Mammary epithelial cell (primary cell): ENCODE data around the gene KLHL6.

ENCODE experiments used
- CTCF ChIP-seq, 2 donors: IDR thresholded peaks in 1 of 2; conservative IDR thresholded peaks in 1 of 2; 2 replicates each; pipeline ENCODE4 v1.5.1; 2011 to 2012; ENCODE audit warnings: inconsistent platforms in 2 of 2, low read length in 2 of 2, mild to moderate bottlenecking in 2 of 2, control low read depth in 1 of 2, low read depth in 1 of 2; ENCODE audit not compliant: insufficient read depth in 1 of 2; ENCODE audit errors: extremely low read depth in 1 of 2
- EZH2 ChIP-seq: IDR thresholded peaks from 2 replicates; pipeline ENCODE4 v1.6.1; 2012; ENCODE audit warnings: low read length, inconsistent platforms, borderline replicate concordance

GRCh38 chr3:183464480-183464879, 91.0 kb downstream of the KLHL6 start:
- no peak for TF ChIP-seq EZH2
- no peak for TF ChIP-seq CTCF (conservative IDR thresholded peaks at IDR 0.05 in 1 of 2, IDR thresholded peaks at IDR 0.05 in 1 of 2; ENCODE audit: extremely low read depth in 1 of 2, insufficient read depth in 1 of 2, low read depth in 1 of 2, low read length in 2 of 2)
